NCI-H2029 treated with DMSO at 0.1 percent for 48 hours (cell line): ENCODE data around the gene MGST3.
"Not testable (repeated sequence)": the region's sequence is repeated elsewhere in the genome, so short reads cannot be mapped to it uniquely, and the experiment has no call there.

Experiments used
- DNase-seq: peaks from one replicate; lab custom pipeline; 2025; lab: John Stamatoyannopoulos, UW

MGST3 gene

DNA sequence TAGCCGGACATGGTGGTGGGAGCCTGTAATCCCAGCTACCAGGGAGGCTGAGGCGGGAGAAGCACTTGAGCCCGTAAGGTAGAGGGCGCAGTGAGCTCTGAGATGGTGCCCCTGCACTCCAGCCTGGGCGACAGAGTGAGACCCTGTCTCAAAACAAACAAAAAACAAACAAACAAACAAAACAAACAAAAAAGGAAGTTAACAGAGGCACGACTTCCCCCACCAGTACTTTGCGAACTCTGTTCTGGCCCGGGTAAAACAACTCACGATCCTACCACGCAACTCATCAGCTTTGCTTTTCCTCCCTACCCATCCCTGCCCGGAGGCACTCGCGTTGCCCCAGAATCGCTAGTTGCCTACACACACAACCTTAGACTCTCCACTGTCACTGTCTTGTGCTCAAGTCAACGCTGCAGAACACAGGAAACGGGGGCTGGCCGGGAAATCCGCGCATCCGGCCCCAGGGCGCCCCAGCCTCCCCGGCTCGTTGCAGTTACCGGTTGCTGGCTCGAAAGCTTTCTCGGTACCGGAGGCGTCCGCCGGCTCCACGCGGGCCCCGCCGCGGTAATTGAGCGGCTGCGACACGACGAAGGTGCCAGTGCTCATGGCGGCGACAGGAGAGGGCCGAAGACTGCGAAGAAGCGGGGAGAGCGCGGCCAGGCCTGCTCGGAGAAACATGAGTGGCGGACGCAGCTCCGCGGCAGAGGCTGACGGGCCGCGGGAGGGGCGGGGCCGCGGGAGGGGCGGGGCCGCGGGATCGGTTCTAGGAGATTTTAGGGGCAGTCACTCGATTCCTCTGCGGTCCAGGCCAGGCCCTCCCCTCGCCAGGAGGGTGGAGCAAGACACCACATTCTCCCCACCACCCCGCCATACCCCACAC, 67.1 kb downstream of the MGST3 start, which contains the start of gene ALDH9A1:
Gene ALDH9A1, minus strand, starts transcription at position 682 of the 880 bp plus-strand sequence. Its CDS starts 4 bp downstream, at position 678.
- peak; percentile 28 for DNase-seq

DNA sequence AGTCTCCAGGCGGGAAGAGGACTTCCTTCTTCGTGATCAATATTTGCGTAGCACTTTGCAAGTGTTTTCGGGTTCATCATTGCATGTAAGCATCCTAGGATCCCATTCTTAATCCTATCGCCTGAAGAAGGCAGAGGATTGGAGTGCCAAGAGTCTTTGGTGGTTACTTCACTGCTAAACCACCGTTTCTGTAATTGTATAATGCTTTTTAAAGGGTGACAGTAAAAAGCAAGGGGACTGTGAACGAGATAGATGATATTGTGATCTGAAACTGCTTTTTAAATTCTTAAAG, 67.7 kb downstream of the MGST3 start:
- DNase-seq: no peak

DNA sequence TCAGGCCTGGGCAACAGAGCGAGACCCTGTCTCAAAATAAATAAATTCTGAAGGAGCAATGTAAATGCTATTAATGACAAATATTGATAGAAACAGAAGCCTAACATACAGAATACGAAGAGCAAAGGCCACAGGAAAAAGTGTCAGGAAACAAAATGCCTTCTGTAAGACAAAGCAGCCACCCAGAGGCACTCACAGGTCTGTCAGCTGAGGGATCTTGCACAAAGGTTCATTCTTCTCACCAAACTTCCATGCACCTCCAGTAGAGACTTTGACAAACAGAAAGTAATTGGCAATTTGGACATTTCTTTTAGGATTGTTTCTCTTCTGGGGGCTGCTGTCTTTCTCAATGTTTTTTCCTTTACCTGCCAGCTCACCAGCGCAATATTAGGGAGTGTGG, 68.5 kb downstream of the MGST3 start:
- DNase-seq: no peak

DNA sequence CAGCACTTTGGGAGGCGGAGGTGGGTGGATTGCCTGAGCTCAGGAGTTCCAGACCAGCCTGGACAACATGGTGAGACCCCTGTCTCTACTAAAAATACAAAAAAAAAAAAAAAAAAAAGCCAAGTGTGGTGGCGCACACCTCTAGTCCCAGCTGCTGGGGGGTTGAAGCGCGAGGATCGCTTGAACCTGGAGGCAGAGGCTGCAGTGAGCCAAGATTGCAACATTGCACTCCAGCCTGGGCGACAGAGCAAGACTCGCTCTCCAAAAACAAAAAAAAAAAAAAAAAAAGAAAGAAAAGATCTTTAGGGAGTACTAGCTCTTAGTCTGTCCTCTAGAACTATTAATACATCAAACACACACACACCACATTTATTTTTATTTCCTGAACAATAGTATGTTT, 70.9 kb downstream of the MGST3 start:
- not testable (repeated sequence) for DNase-seq

DNA sequence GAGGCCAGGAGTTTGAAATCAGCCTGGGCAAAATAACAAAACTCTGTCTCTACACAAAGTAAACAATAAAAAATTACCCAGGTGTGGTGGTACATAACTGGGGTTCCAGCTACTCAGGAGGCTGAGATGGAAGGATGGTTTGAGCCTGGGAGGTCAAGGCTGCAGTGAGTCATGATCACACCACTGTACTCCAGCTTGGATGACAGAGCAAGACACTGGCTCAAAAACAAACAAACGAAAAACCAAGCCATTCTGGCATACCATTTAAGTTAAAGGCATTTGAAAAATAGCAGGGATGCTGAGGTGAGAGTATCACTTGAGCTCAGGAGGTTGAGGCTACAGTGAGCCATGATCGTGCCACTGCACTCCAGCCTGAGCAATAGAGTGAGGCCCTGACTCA, 72.6 kb downstream of the MGST3 start:
- no peak for DNase-seq
